Fibroblast of mammary gland (primary cell): Measurements from ENCODE around the gene CCDC24.

Experiments used
- DNase-seq: peaks from one replicate; pipeline ENCODE4 v3.0.0-alpha.2; 2010; ENCODE audit warnings: low read depth
- H3K4me3 ChIP-seq: 2 replicates; pipeline ENCODE4 v1.5.1; 2011; ENCODE audit warnings: low read depth, mild to moderate bottlenecking, low read length, moderate library complexity; ENCODE audit not compliant: control insufficient read depth
- TF ChIP-seq, protein P1 (sequence below): conservative IDR thresholded peaks from 2 replicates; pipeline ENCODE4 v1.5.1; 2011; ENCODE audit warnings: low read depth, low read length, inconsistent platforms; ENCODE audit not compliant: control insufficient read depth, insufficient read depth

Gene CCDC24

DNA sequence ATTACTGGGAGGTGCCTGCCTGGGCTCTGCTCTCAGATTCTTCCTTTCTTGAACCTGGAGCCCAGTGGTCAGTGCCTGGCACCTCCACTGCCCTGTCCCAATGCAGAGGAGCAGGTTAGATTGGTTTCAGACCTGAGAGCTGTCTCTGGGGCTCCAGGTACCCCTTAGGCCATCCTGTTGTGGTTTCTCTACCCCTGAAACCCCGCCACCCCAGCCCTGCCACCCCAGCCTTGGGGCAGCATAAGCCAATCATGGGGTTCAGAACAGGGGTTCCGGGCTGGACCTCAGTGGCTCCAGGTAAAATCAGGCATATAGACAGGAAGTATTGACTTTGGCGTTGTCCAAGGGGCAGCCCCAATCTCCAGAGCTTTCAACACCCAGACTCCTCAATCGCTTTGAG, 43.0 kb downstream of the CCDC24 start:
- DNase-seq, result no peak
- no peak overlapping the region for H3K4me3 ChIP-seq
- TF ChIP-seq, protein P1, sequence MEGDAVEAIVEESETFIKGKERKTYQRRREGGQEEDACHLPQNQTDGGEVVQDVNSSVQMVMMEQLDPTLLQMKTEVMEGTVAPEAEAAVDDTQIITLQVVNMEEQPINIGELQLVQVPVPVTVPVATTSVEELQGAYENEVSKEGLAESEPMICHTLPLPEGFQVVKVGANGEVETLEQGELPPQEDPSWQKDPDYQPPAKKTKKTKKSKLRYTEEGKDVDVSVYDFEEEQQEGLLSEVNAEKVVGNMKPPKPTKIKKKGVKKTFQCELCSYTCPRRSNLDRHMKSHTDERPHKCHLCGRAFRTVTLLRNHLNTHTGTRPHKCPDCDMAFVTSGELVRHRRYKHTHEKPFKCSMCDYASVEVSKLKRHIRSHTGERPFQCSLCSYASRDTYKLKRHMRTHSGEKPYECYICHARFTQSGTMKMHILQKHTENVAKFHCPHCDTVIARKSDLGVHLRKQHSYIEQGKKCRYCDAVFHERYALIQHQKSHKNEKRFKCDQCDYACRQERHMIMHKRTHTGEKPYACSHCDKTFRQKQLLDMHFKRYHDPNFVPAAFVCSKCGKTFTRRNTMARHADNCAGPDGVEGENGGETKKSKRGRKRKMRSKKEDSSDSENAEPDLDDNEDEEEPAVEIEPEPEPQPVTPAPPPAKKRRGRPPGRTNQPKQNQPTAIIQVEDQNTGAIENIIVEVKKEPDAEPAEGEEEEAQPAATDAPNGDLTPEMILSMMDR, result no peak

- no peak overlapping the region for H3K4me3 ChIP-seq
- no peak for DNase-seq
- TF ChIP-seq, protein P1, result no peak
Measured at GRCh38 chr1:44034976-44035716, 43.7 kb downstream of the CCDC24 start.

DNA sequence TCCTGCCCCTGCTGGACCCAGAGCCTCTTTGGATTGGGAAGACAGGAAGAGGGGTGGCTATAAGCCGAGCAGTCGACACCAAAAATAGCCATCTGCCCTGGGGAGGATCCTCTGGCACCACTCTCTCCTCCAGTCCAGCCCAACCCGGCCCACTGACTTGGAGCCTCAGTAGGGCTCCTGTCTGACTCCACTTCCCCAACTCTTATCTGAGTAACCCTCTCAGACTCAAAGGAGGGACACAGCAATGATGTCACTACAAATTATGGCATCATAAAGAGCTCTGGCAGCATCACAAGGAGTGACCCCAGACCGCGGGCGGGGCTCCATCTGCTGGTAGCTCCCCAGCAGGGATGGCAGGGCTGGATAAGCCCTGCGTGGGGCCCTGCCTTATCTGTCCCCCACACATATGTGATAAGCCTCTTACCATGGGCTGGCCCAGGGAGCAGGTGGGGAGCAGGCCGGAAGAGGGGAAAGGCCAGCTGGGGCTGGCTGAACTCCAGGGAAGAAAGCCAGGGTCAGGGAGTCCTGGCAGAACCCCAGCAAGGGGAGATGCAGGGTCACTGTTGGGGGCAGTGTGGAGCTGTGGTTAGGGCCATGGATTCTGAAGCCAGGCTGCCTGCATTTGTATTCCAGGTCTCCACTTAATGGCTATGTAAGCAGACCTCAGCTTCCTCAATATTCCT, 44.5 kb downstream of the CCDC24 start:
- peak; percentile 17 for DNase-seq
- H3K4me3 ChIP-seq, result no peak overlapping the region
- TF ChIP-seq, protein P1, result peak; percentile 8

- no peak overlapping the region for H3K4me3 ChIP-seq
- TF ChIP-seq, protein P1, result peak; percentile 73
- peak; percentile 69 for DNase-seq
Measured at GRCh38 chr1:44036409-44037139, 45.2 kb downstream of the CCDC24 start.

GRCh38 chr1:44037154-44037553, 45.8 kb downstream of the CCDC24 start:
- DNase-seq, result no peak
- TF ChIP-seq, protein P1, result no peak
- no peak overlapping the region for H3K4me3 ChIP-seq

DNA sequence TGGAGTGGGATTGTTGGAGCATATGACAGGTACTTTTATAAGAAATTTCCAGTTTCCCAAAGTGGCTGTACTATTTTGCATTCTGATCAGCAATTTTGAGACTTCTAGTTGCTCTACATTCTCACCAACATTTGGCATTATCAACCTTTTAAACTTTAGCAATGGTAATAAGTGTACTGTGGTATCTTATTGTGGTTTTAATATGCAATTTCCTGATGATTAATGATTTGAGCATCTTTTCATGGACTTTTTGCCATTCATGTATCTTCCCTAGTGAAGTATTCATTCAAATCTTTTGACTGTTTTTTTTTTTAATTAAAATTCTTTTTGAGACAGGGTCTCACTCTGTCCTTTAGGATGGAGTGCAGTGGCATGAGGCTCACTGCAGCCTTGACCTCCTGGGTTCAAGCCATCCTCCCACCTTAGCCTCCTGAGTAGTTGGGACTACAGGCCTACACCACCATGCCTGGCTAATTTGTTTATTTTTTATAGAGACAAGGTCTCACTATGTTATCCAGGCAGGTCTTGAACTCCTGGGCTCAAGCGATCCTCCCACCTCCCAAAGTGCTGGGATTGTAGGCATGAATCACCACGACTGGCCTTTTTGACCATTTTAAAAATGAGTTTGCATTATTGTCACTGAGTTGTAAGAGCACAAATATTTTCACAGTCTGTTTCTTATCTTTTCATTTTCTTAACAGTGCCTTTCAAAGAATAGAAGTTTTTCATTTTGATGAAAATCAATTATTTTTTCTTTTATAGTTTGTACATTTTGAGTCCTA, 47.7 kb downstream of the CCDC24 start:
- no peak overlapping the region for H3K4me3 ChIP-seq
- TF ChIP-seq, protein P1, result no peak
- DNase-seq, result peak; percentile 42
